HCEC 1CT (cell line): ENCODE data around the gene RBFOX1.

Experiments
- DNase-seq: peaks from one replicate; pipeline ENCODE4 v3.0.0-alpha.2; 2017

RBFOX1 gene

GRCh38 chr16:7335991-7336634, 3.5 kb downstream of the RBFOX1 start:
- no peak for DNase-seq

GRCh38 chr16:7336742-7337141, 4.1 kb downstream of the RBFOX1 start:
- no peak for DNase-seq

GRCh38 chr16:7338826-7339225, 6.2 kb downstream of the RBFOX1 start:
- no peak for DNase-seq

GRCh38 chr16:7339700-7340099, 7.1 kb downstream of the RBFOX1 start:
- no peak for DNase-seq

- no peak for DNase-seq
Measured at GRCh38 chr16:7340938-7341337, 8.3 kb downstream of the RBFOX1 start.

GRCh38 chr16:7342598-7342997, 10.0 kb downstream of the RBFOX1 start:
- DNase-seq, result no peak

- DNase-seq, result no peak
Measured at GRCh38 chr16:7343243-7343642, 10.6 kb downstream of the RBFOX1 start.

GRCh38 chr16:7344830-7345780, 12.5 kb downstream of the RBFOX1 start:
- DNase-seq, result no peak

GRCh38 chr16:7350806-7351205, 18.2 kb downstream of the RBFOX1 start:
- DNase-seq, result no peak

GRCh38 chr16:7351610-7352510, 19.2 kb downstream of the RBFOX1 start:
- DNase-seq, result no peak

- no peak for DNase-seq
Measured at GRCh38 chr16:7355758-7356157, 23.1 kb downstream of the RBFOX1 start.

- DNase-seq, result no peak
Measured at GRCh38 chr16:7361416-7362129, 28.9 kb downstream of the RBFOX1 start.

GRCh38 chr16:7362231-7362630, 29.6 kb downstream of the RBFOX1 start:
- DNase-seq, result no peak

GRCh38 chr16:7363422-7364417, 31.1 kb downstream of the RBFOX1 start:
- DNase-seq, result no peak

GRCh38 chr16:7366041-7366440, 33.4 kb downstream of the RBFOX1 start:
- DNase-seq, result no peak

GRCh38 chr16:7366993-7367880, 34.6 kb downstream of the RBFOX1 start:
- DNase-seq, result no peak

GRCh38 chr16:7369204-7369603, 36.6 kb downstream of the RBFOX1 start:
- no peak for DNase-seq

GRCh38 chr16:7372095-7372494, 39.5 kb downstream of the RBFOX1 start:
- no peak for DNase-seq

GRCh38 chr16:7373776-7374175, 41.1 kb downstream of the RBFOX1 start:
- DNase-seq, result no peak

- no peak for DNase-seq
Measured at GRCh38 chr16:7374614-7375174, 42.0 kb downstream of the RBFOX1 start.
